ENCODE measurements around the gene TBL3. TPM values are rescaled to one million over a fixed set of nuclear protein-coding genes. Genes with fewer than 3 reads are reported as not detected.
"Not testable (repeated sequence)": the region's sequence is repeated elsewhere in the genome, so short reads cannot be mapped to it uniquely, and the experiment has no call there.

TBL3 gene
- total RNA-seq, 1 donor from 2014 or later = 72.5 TPM

DNA sequence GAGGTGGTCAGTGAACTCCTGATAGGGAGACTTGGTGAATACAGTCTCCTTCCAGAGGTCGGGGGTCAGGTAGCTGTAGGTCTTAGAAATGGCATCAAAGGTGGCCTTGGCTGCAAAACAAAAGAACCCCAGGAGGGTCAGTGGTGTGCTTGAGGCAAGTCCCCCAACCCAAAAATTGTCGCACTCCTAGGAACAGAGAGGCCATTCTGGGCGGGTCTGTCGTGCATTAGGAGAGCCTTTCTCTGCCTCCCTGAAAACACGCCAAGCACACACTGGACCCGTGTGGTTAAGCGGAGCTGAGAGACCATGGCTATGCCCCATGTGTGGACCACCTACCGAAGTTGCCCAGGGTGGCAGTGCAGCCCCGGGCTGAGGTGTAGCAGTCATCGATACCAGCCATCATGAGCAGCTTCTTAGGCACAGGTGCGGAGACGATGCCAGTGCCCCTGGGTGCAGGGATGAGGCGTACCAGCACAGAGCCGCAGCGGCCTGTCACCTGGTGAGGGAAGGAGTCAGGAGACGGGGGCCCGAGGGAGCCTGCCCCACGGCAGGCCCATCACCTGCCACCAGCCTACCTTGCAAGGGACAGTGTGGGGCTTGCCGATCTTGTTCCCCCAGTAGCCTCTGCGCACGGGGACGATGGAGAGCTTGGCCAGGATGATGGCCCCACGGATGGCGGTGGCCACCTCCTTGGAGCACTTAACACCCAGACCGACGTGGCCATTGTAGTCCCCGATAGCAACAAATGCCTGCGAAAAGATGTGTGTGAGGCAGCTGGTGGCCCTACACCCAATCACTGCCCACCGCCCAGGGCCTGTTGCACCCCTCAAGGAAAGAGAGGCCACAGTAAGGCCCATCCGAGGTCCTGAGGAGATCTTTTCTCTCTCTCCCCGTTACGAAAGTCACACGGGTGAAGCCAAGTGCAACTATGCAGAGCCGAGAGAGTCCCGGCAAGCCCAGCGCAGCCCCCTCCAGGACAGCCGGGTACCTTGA lies 9.4 kb upstream of the TBL3 start:
- Mint-ChIP-seq H3K27ac (peak overlapping the region; percentile 71), H3K4me3 (ENCODE audit: low read depth) (peak overlapping the region; percentile 98), H3K4me1 (ENCODE audit: low read depth) (peaks cover 32% of the 10 kb centered on the region), H3K36me3 (ENCODE audit: low read depth) (peaks cover 56% of the 10 kb centered on the region)
- H3K9me3 Mint-ChIP-seq; H3K27me3 Mint-ChIP-seq (ENCODE audit: low read depth); intact Hi-C loops (cut with micrococcal nuclease); DNase-seq (ENCODE audit: low spot score): not testable (repeated sequence)

GRCh38 chr16:1963806-1964505 lies 7.9 kb upstream of the TBL3 start:
- H3K4me1 Mint-ChIP-seq (ENCODE audit: low read depth) = peaks cover 32% of the 10 kb centered on the region
- peaks cover 56% of the 10 kb centered on the region for H3K36me3 Mint-ChIP-seq (ENCODE audit: low read depth)
- peak overlapping the region; percentile 98 for H3K4me3 Mint-ChIP-seq (ENCODE audit: low read depth)
- no peaks in the 10 kb centered on the region for H3K27me3 Mint-ChIP-seq (ENCODE audit: low read depth)
- DNase-seq (ENCODE audit: low spot score) = no peak
- intact Hi-C loops (cut with micrococcal nuclease) = loop anchor here (2.0 kb wide), 2 partner anchors 27 to 181 kb away; partner anchors contain the start of genes NUBP2 and SPSB3
- peak overlapping the region; percentile 84 for H3K27ac Mint-ChIP-seq
- H3K9me3 Mint-ChIP-seq = no peaks in the 10 kb centered on the region

DNA sequence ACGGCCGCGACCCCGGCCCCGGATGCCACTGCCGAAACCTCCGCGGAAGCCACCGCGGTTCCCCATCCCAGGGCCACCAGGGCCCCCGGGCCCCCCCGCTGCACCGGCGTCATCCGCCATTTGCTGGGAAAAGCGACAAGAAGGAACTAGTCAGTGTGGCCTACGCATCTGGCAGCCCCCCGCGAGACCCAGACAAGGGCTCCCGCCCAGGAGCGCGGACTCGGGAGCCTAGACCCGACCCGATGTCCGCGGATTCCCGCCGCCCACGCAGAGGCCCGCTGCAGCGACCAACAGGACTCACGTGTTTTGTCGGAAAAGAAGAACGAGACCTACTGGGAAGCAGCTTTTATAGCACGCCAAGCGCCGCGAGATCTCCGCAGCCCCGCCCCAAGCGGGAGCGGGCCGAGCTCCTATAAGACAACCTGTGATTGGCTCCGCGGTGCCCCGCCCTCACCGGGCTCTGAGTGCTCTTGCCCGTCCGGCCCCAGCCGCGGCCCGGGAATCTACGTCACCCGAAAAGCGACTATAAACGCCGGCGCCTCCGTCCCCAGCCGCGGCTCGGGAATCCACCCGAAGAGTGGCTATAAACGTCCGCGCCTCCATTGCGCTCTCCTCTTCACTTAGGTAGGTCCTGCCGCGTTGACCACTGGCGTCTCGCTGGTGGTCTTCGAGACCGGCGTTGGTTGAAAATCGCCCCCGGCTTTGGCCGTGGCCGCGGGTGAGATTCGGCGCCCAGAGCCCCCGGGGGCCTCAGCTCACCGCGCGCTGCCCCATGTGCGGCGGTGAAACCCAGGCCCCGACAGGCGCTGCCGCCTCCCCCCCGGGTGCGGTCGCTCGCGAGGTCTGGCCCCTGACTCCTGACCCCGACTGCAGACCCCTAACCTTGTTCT lies 7.1 kb upstream of the TBL3 start, which contains the start of gene RPS2:
Gene RPS2, minus strand, starts transcription at position 321 of the 890 bp plus-strand sequence. Its CDS starts 201 bp downstream, at position 120.
- intact Hi-C loops (cut with micrococcal nuclease) = loop anchor here (2.0 kb wide), 2 partner anchors 26 to 182 kb away; partner anchors contain the start of genes NUBP2 and SPSB3
- peak; percentile 99 for DNase-seq (ENCODE audit: low spot score)
- peak within 1 kb of the TSS; percentile 98 for H3K4me3 Mint-ChIP-seq (ENCODE audit: low read depth)
- H3K9me3 Mint-ChIP-seq = no peaks in the 10 kb centered on the region
- no peaks in the 10 kb centered on the region for H3K27me3 Mint-ChIP-seq (ENCODE audit: low read depth)
- peak within 1 kb of the TSS; percentile 94 for H3K27ac Mint-ChIP-seq
- H3K4me1 Mint-ChIP-seq (ENCODE audit: low read depth) = peaks cover 30% of the 10 kb centered on the region
- H3K36me3 Mint-ChIP-seq (ENCODE audit: low read depth) = peaks cover 55% of the 10 kb centered on the region

GRCh38 chr16:1965396-1966001 lies 6.4 kb upstream of the TBL3 start:
- Mint-ChIP-seq H3K27me3 (ENCODE audit: low read depth) (no peaks in the 10 kb centered on the region), H3K36me3 (ENCODE audit: low read depth) (peaks cover 48% of the 10 kb centered on the region), H3K9me3 (no peaks in the 10 kb centered on the region), H3K27ac (peak overlapping the region; percentile 94), H3K4me1 (ENCODE audit: low read depth) (peaks cover 30% of the 10 kb centered on the region), H3K4me3 (ENCODE audit: low read depth) (peak overlapping the region; percentile 98)
- intact Hi-C loops (cut with micrococcal nuclease) = loop anchor here (2.0 kb wide), 2 partner anchors 25 to 183 kb away; partner anchors contain the start of genes NUBP2 and SPSB3
- no peak for DNase-seq (ENCODE audit: low spot score)

DNA sequence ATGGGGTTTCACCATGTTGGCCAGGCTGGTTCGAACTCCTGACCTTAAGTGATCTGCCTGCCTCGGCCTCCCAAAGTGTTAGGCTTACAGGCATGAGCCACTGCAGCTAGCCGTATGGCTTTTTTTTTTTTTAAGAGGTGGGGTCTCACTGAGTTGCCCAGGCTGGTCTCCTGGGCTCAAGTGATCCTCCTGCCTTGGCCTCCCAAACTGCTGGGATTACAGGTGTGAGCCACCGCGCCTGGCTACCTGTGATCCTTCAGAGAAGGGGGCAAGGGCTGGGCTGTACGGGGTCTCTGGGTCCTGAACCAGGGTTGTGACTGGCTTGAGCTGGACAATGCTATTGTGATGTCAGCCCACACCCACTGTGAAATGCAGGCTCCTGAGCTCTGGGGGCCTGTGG lies 5.4 kb upstream of the TBL3 start, which contains the start of gene RNF151:
Gene RNF151, plus strand, starts transcription at position 397 of the 400 bp plus-strand sequence. CDS start 26 bp downstream, outside the sequence.
- Mint-ChIP-seq H3K4me1 (ENCODE audit: low read depth) (peaks cover 28% of the 10 kb centered on the region), H3K9me3 (no peaks in the 10 kb centered on the region), H3K27ac (peak within 1 kb of the TSS; percentile 94), H3K36me3 (ENCODE audit: low read depth) (peaks cover 39% of the 10 kb centered on the region), H3K27me3 (ENCODE audit: low read depth) (no peaks in the 10 kb centered on the region), H3K4me3 (ENCODE audit: low read depth) (peak within 1 kb of the TSS; percentile 98)
- DNase-seq (ENCODE audit: low spot score) = no peak
- intact Hi-C loops (cut with micrococcal nuclease) = no loop called here

- H3K4me1 Mint-ChIP-seq (ENCODE audit: low read depth) = peaks cover 25% of the 10 kb centered on the region
- no peaks in the 10 kb centered on the region for H3K9me3 Mint-ChIP-seq
- no peak overlapping the region for H3K4me3 Mint-ChIP-seq (ENCODE audit: low read depth)
- intact Hi-C loops (cut with micrococcal nuclease) = no loop called here
- peaks cover 23% of the 10 kb centered on the region for H3K36me3 Mint-ChIP-seq (ENCODE audit: low read depth)
- DNase-seq (ENCODE audit: low spot score) = no peak
- no peak overlapping the region for H3K27ac Mint-ChIP-seq
- no peaks in the 10 kb centered on the region for H3K27me3 Mint-ChIP-seq (ENCODE audit: low read depth)
Observed at GRCh38 chr16:1968146-1968953, 3.5 kb upstream of the TBL3 start.

- peak overlapping the region; percentile 91 for H3K4me3 Mint-ChIP-seq (ENCODE audit: low read depth)
- peaks cover 16% of the 10 kb centered on the region for H3K4me1 Mint-ChIP-seq (ENCODE audit: low read depth)
- H3K27me3 Mint-ChIP-seq (ENCODE audit: low read depth) = no peaks in the 10 kb centered on the region
- H3K27ac Mint-ChIP-seq = peak overlapping the region; percentile 95
- peaks cover 16% of the 10 kb centered on the region for H3K36me3 Mint-ChIP-seq (ENCODE audit: low read depth)
- intact Hi-C loops (cut with micrococcal nuclease) = loop anchor here (1.0 kb wide), 1 partner anchor 10 kb away; no protein-coding TSS in a partner anchor
- DNase-seq (ENCODE audit: low spot score) = no peak
- H3K9me3 Mint-ChIP-seq = no peaks in the 10 kb centered on the region
Observed at GRCh38 chr16:1972490-1972877, 631 bp downstream of the TBL3 start.

- intact Hi-C loops (cut with micrococcal nuclease) = no loop called here
- no peak for DNase-seq (ENCODE audit: low spot score)
- Mint-ChIP-seq H3K9me3 (no peaks in the 10 kb centered on the region), H3K4me3 (ENCODE audit: low read depth) (peak overlapping the region; percentile 21), H3K4me1 (ENCODE audit: low read depth) (peaks cover 16% of the 10 kb centered on the region), H3K36me3 (ENCODE audit: low read depth) (peaks cover 22% of the 10 kb centered on the region), H3K27me3 (ENCODE audit: low read depth) (no peaks in the 10 kb centered on the region), H3K27ac (no peak overlapping the region)
Observed at GRCh38 chr16:1973461-1974156, 1.8 kb downstream of the TBL3 start.

- Mint-ChIP-seq H3K27me3 (ENCODE audit: low read depth) (no peaks in the 10 kb centered on the region), H3K9me3 (no peaks in the 10 kb centered on the region), H3K4me3 (ENCODE audit: low read depth) (peak overlapping the region; percentile 51), H3K36me3 (ENCODE audit: low read depth) (peaks cover 24% of the 10 kb centered on the region), H3K27ac (no peak overlapping the region), H3K4me1 (ENCODE audit: low read depth) (peaks cover 16% of the 10 kb centered on the region)
- intact Hi-C loops (cut with micrococcal nuclease) = no loop called here
- no peak for DNase-seq (ENCODE audit: low spot score)
Observed at GRCh38 chr16:1974157-1975070, 2.6 kb downstream of the TBL3 start.
